ENCODE results near the gene LANCL2. TPM values are rescaled to one million over a fixed set of nuclear protein-coding genes. Genes with fewer than 3 reads are reported as not detected.
A peak's percentile ranks its signal among the peaks of the same experiment; 100 is the strongest.

LANCL2 gene
- total and polyA plus RNA-seq, 10 donors = 4.7 to 13.5 (median 9.6) TPM

- Histone ChIP-seq H3K36me3 (peaks cover 0 to 87% (median 15%) of the 10 kb centered on the region in 6 donors), H3K27me3 (replicated peaks in 1 of 7) (no peaks in the 10 kb centered on the region), H3K27ac (peak overlapping the region in 2 of 8 donors; percentile 26 to 36), H3K9me3 (no peaks in the 10 kb centered on the region), H3K4me3 (no peak overlapping the region), H3K4me1 (peaks cover 0 to 41% (median 21%) of the 10 kb centered on the region in 6 donors)
- no peak for TF ChIP-seq POLR2A (IDR thresholded peaks at IDR 0.05)
- TF ChIP-seq CTCF (IDR thresholded peaks at IDR 0.05 in 8 of 11, conservative IDR thresholded peaks at IDR 0.05 in 3 of 11) = no peak
- no peak for TF ChIP-seq POLR2AphosphoS5 (IDR thresholded peaks at IDR 0.05)
- intact Hi-C loops (cut with DNase I; ENCODE audit: low total_unique reads) = no loop called here
- DNase-seq = peak; percentile 58
- WGBS, 5 donors = 94 to 97% (median 97%) methylated on average over 17 to 19 of the region's 19 CpGs
These were observed 112.0 kb downstream of the LANCL2 start for GRCh38 chr7:55476852-55477780.

DNA sequence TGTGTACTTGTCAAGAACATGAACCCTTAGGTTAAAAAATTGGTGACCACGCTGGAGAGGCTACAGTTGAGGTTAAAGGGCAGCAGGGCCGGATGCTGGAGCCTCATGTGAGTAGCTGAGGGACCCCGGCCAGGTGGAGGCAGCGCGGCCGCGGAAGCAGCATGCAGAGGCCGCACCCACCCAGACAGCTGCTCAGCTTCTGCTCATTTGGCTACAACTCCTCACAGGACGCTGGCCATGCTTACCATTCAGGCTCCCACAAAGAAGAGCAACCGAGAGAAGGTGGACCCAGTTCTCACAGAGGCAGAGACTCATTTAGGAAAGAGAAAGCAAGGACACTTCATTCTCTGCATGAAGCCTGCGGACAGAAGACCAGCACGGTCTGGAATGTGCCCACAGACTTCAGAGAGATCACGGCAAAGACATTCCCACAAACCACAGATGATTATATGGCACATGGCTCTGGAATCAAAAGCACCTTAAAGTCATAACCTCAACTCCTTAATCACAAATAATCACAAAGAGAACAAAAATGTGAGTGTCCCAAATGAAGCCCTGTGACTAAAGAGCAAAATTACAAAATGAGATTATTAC is 112.7 kb downstream of the LANCL2 start:
- Histone ChIP-seq H3K9me3 (no peaks in the 10 kb centered on the region), H3K4me1 (peaks cover 0 to 41% (median 21%) of the 10 kb centered on the region in 6 donors), H3K27me3 (replicated peaks in 1 of 7) (no peaks in the 10 kb centered on the region), H3K4me3 (no peak overlapping the region), H3K36me3 (peaks cover 0 to 93% (median 16%) of the 10 kb centered on the region in 6 donors), H3K27ac (no peak overlapping the region)
- WGBS, 5 donors = 80 to 95% (median 91%) methylated on average over 13 of the region's 13 CpGs
- no peak for TF ChIP-seq POLR2AphosphoS5 (IDR thresholded peaks at IDR 0.05)
- TF ChIP-seq POLR2A (IDR thresholded peaks at IDR 0.05) = no peak
- TF ChIP-seq CTCF (IDR thresholded peaks at IDR 0.05 in 8 of 11, conservative IDR thresholded peaks at IDR 0.05 in 3 of 11) = no peak
- DNase-seq = peak; percentile 55
- intact Hi-C loops (cut with DNase I; ENCODE audit: low total_unique reads) = no loop called here

DNA sequence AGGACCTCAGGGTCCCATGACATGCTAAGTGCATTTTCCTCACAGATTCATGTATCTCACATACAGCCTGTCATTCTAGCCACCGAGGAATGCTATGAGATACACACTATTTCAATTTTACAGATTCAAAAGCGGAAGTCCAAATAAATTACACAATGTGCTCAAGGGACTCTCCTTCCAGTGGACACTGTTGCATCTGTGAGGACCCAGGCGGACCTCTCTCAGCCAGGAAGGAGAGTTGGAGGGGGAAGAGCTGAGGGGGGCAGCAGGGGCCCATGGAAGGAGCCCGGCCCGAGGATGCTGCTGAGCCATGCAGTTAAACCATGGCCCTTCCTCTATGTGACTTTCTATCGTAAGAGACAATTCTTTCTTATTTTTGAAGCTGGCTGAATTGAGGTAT is 113.6 kb downstream of the LANCL2 start:
- H3K9me3 ChIP-seq = no peaks in the 10 kb centered on the region
- peak; percentile 51 for DNase-seq
- intact Hi-C loops (cut with DNase I; ENCODE audit: low total_unique reads) = no loop called here
- no peak for TF ChIP-seq POLR2A (IDR thresholded peaks at IDR 0.05)
- no peak for TF ChIP-seq POLR2AphosphoS5 (IDR thresholded peaks at IDR 0.05)
- TF ChIP-seq CTCF (IDR thresholded peaks at IDR 0.05 in 8 of 11, conservative IDR thresholded peaks at IDR 0.05 in 3 of 11) = no peak
- H3K4me3 ChIP-seq = no peak overlapping the region
- peak overlapping the region in 3 of 8 donors; percentile 12 to 47 (median 28) for H3K27ac ChIP-seq
- H3K27me3 ChIP-seq (replicated peaks in 1 of 7) = no peaks in the 10 kb centered on the region
- H3K36me3 ChIP-seq = peaks cover 0 to 93% (median 13%) of the 10 kb centered on the region in 6 donors
- H3K4me1 ChIP-seq = peaks cover 0 to 41% (median 21%) of the 10 kb centered on the region in 6 donors
- WGBS, 5 donors = 77 to 88% (median 78%) methylated on average over 6 of the region's 6 CpGs

- Histone ChIP-seq H3K4me1 (peaks cover 0 to 32% (median 12%) of the 10 kb centered on the region in 6 donors), H3K4me3 (no peak overlapping the region), H3K9me3 (no peaks in the 10 kb centered on the region), H3K36me3 (peaks cover 0 to 93% (median 17%) of the 10 kb centered on the region in 6 donors), H3K27ac (no peak overlapping the region), H3K27me3 (replicated peaks in 1 of 7) (no peaks in the 10 kb centered on the region)
- 92 to 100% (median 93%) methylated on average over 2 of the region's 2 CpGs for WGBS, 5 donors
- intact Hi-C loops (cut with DNase I; ENCODE audit: low total_unique reads) = no loop called here
- no peak for TF ChIP-seq POLR2A (IDR thresholded peaks at IDR 0.05)
- peak; percentile 63 for DNase-seq
These were observed 116.0 kb downstream of the LANCL2 start for GRCh38 chr7:55481155-55481554.
